ENCODE data around the gene XRCC1. TPM values are rescaled to one million over a fixed set of nuclear protein-coding genes. Genes with fewer than 3 reads are reported as not detected.
"Not testable (repeated sequence)": the region's sequence is repeated elsewhere in the genome, so short reads cannot be mapped to it uniquely, and the experiment has no call there.

XRCC1 gene
- total RNA-seq, 1 donor = 14.2 TPM

GRCh38 chr19:43527860-43528622 is 47.3 kb downstream of the XRCC1 start:
- H3K9me3 ChIP-seq (ENCODE audit: low read depth, low read length) = no peaks in the 10 kb centered on the region
- peaks cover 48% of the 10 kb centered on the region for H3K4me1 ChIP-seq (ENCODE audit: insufficient read depth, low read length)
- H3K27me3 ChIP-seq (ENCODE audit: insufficient read depth, low read length) = no peaks in the 10 kb centered on the region
- H3K4me3 ChIP-seq (ENCODE audit: low read length) = no peak overlapping the region

- no peaks in the 10 kb centered on the region for H3K9me3 ChIP-seq (ENCODE audit: low read depth, low read length)
- peak within 1 kb of the TSS; percentile 82 for H3K4me3 ChIP-seq (ENCODE audit: low read length)
These were observed 48.2 kb downstream of the XRCC1 start, which contains the start of gene ETHE1 for GRCh38 chr19:43526884-43527859. ETHE1 (minus strand) TSS chr19:43527201; CDS start chr19:43527177, 24 bp downstream.

GRCh38 chr19:43525836-43526771 is 49.2 kb downstream of the XRCC1 start:
- H3K9me3 ChIP-seq (ENCODE audit: low read depth, low read length) = no peaks in the 10 kb centered on the region
- peak overlapping the region; percentile 82 for H3K4me3 ChIP-seq (ENCODE audit: low read length)
- H3K4me1 ChIP-seq (ENCODE audit: insufficient read depth, low read length) = peaks cover 33% of the 10 kb centered on the region
- no peaks in the 10 kb centered on the region for H3K27me3 ChIP-seq (ENCODE audit: insufficient read depth, low read length)

More at GRCh38 chr19:43526884-43527859, 48.2 kb downstream of the XRCC1 start, which contains the start of gene ETHE1:
- Histone ChIP-seq H3K4me1 (ENCODE audit: insufficient read depth, low read length) (peaks cover 39% of the 10 kb centered on the region), H3K27me3 (ENCODE audit: insufficient read depth, low read length) (no peaks in the 10 kb centered on the region)

- H3K27me3 ChIP-seq (ENCODE audit: insufficient read depth, low read length) = no peaks in the 10 kb centered on the region
- H3K4me3 ChIP-seq (ENCODE audit: low read length) = peak overlapping the region; percentile 82
- no peaks in the 10 kb centered on the region for H3K9me3 ChIP-seq (ENCODE audit: low read depth, low read length)
- H3K4me1 ChIP-seq (ENCODE audit: insufficient read depth, low read length) = peaks cover 42% of the 10 kb centered on the region
These were observed 50.1 kb downstream of the XRCC1 start for GRCh38 chr19:43524922-43525835.

- H3K27me3 ChIP-seq (ENCODE audit: insufficient read depth, low read length); H3K9me3 ChIP-seq (ENCODE audit: low read depth, low read length); H3K4me3 ChIP-seq (ENCODE audit: low read length): not testable (repeated sequence)
- peaks cover 54% of the 10 kb centered on the region for H3K4me1 ChIP-seq (ENCODE audit: insufficient read depth, low read length)
These were observed 51.6 kb downstream of the XRCC1 start for GRCh38 chr19:43523696-43524095.

- H3K4me1 ChIP-seq (ENCODE audit: insufficient read depth, low read length) = peaks cover 54% of the 10 kb centered on the region
These were observed 52.4 kb downstream of the XRCC1 start for GRCh38 chr19:43522929-43523328.

GRCh38 chr19:43519436-43520088 is 55.8 kb downstream of the XRCC1 start:
- Histone ChIP-seq H3K27me3 (ENCODE audit: insufficient read depth, low read length) (no peaks in the 10 kb centered on the region), H3K4me3 (ENCODE audit: low read length) (no peak overlapping the region), H3K9me3 (ENCODE audit: low read depth, low read length) (no peaks in the 10 kb centered on the region), H3K4me1 (ENCODE audit: insufficient read depth, low read length) (peaks cover 26% of the 10 kb centered on the region)

More at GRCh38 chr19:43522929-43523328, 52.4 kb downstream of the XRCC1 start:
- Histone ChIP-seq H3K4me3 (ENCODE audit: low read length) (no peak overlapping the region), H3K9me3 (ENCODE audit: low read depth, low read length) (no peaks in the 10 kb centered on the region), H3K27me3 (ENCODE audit: insufficient read depth, low read length) (no peaks in the 10 kb centered on the region)

- Histone ChIP-seq H3K27me3 (ENCODE audit: insufficient read depth, low read length) (no peaks in the 10 kb centered on the region), H3K4me1 (ENCODE audit: insufficient read depth, low read length) (peaks cover 21% of the 10 kb centered on the region), H3K4me3 (ENCODE audit: low read length) (no peak overlapping the region), H3K9me3 (ENCODE audit: low read depth, low read length) (no peaks in the 10 kb centered on the region)
These were observed 57.3 kb downstream of the XRCC1 start for GRCh38 chr19:43518051-43518450.

GRCh38 chr19:43512399-43512798 is 62.9 kb downstream of the XRCC1 start:
- not testable (repeated sequence) for H3K4me1 ChIP-seq (ENCODE audit: insufficient read depth, low read length); H3K4me3 ChIP-seq (ENCODE audit: low read length); H3K9me3 ChIP-seq (ENCODE audit: low read depth, low read length); H3K27me3 ChIP-seq (ENCODE audit: insufficient read depth, low read length)

GRCh38 chr19:43511324-43511723 is 64.0 kb downstream of the XRCC1 start:
- H3K4me3 ChIP-seq (ENCODE audit: low read length) = no peak overlapping the region
- H3K4me1 ChIP-seq (ENCODE audit: insufficient read depth, low read length) = no peaks in the 10 kb centered on the region
- no peaks in the 10 kb centered on the region for H3K9me3 ChIP-seq (ENCODE audit: low read depth, low read length)
- no peaks in the 10 kb centered on the region for H3K27me3 ChIP-seq (ENCODE audit: insufficient read depth, low read length)

GRCh38 chr19:43510713-43511112 is 64.6 kb downstream of the XRCC1 start:
- no peaks in the 10 kb centered on the region for H3K27me3 ChIP-seq (ENCODE audit: insufficient read depth, low read length)
- H3K9me3 ChIP-seq (ENCODE audit: low read depth, low read length) = no peaks in the 10 kb centered on the region
- no peak overlapping the region for H3K4me3 ChIP-seq (ENCODE audit: low read length)
- no peaks in the 10 kb centered on the region for H3K4me1 ChIP-seq (ENCODE audit: insufficient read depth, low read length)

- no peaks in the 10 kb centered on the region for H3K9me3 ChIP-seq (ENCODE audit: low read depth, low read length)
- H3K27me3 ChIP-seq (ENCODE audit: insufficient read depth, low read length) = no peaks in the 10 kb centered on the region
- peaks cover 20% of the 10 kb centered on the region for H3K4me1 ChIP-seq (ENCODE audit: insufficient read depth, low read length)
- H3K4me3 ChIP-seq (ENCODE audit: low read length) = no peak overlapping the region
These were observed 67.4 kb downstream of the XRCC1 start for GRCh38 chr19:43507880-43508279.

GRCh38 chr19:43506629-43507028 is 68.7 kb downstream of the XRCC1 start:
- Histone ChIP-seq H3K9me3 (ENCODE audit: low read depth, low read length) (no peaks in the 10 kb centered on the region), H3K27me3 (ENCODE audit: insufficient read depth, low read length) (no peaks in the 10 kb centered on the region), H3K4me3 (ENCODE audit: low read length) (no peak overlapping the region), H3K4me1 (ENCODE audit: insufficient read depth, low read length) (peaks cover 26% of the 10 kb centered on the region)
